ENCODE results near the gene MLXIPL.

MLXIPL gene

DNA sequence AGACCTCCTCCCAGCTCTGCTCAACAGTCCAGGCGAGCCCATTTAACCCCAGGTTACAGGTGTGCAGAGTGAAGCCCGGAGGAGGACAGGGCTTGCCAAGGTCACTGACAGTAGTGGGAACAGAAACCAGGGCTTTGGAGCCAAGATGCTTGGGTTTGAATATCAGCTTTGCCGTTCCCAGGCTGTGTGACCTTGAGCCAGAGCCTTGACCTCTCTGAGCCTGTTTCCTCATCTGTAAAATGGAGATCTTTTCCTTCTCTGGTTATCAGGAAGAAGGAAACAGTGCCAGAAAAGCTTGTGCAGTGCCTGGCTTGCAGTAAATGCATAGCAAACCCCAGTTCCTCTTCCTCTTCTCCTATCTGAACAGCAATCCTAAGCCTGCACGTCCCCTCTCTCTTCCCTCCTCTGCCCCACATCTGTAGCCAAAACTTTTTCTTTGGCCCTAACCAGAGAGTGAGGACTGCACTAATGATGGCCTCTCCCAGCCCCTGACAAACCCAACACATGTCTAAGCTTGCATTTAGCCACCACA lies 21.4 kb upstream of the MLXIPL start:
- POLR2A ChIA-PET: no interaction called here
- WGBS (ENCODE audit: insufficient coverage): 78% methylated on average over 3 of the region's 4 CpGs
- CTCF ChIA-PET: interaction anchor here (0.8 to 3.1 kb wide), 6 partner anchors 9 to 66 kb away, joined by 3 to 20 read pairs (median 4); no protein-coding TSS in a partner anchor
- Histone ChIP-seq H3K9me3 (ENCODE audit: control extremely low read depth in 1 of 5, control insufficient read depth in 4 of 5, insufficient read depth in 2 of 5, low read depth in 1 of 5, low read length in 4 of 5) (peaks cover 0 to 16% (median 9%) of the 10 kb centered on the region in 5 experiments), H3K36me3 (ENCODE audit: control insufficient read depth in 4 of 4, insufficient read depth in 4 of 4, low read length in 3 of 4) (no peaks in the 10 kb centered on the region), H3K4me3 (ENCODE audit: control insufficient read depth in 1 of 7, extremely low read depth in 1 of 7, insufficient read depth in 4 of 7, low read depth in 2 of 7, low read length in 6 of 7) (no peak overlapping the region), H3K4me1 (ENCODE audit: control extremely low read depth in 1 of 4, control insufficient read depth in 4 of 4, insufficient read depth in 4 of 4, low read length in 3 of 4) (peaks cover 0 to 13% (median 9%) of the 10 kb centered on the region in 4 experiments), H3K27ac (ENCODE audit: insufficient read depth in 1 of 2, low read depth in 1 of 2, low read length in 2 of 2, poor library complexity in 1 of 2, severe bottlenecking in 2 of 2) (no peak overlapping the region), H3K27me3 (replicated peaks in 2 of 5; ENCODE audit: control insufficient read depth in 4 of 5, insufficient read depth in 5 of 5, low read length in 4 of 5) (peaks cover 8 to 93% (median 17%) of the 10 kb centered on the region in 5 experiments)
- peak in 2 of 3 donors; percentile 26 to 29 for DNase-seq

DNA sequence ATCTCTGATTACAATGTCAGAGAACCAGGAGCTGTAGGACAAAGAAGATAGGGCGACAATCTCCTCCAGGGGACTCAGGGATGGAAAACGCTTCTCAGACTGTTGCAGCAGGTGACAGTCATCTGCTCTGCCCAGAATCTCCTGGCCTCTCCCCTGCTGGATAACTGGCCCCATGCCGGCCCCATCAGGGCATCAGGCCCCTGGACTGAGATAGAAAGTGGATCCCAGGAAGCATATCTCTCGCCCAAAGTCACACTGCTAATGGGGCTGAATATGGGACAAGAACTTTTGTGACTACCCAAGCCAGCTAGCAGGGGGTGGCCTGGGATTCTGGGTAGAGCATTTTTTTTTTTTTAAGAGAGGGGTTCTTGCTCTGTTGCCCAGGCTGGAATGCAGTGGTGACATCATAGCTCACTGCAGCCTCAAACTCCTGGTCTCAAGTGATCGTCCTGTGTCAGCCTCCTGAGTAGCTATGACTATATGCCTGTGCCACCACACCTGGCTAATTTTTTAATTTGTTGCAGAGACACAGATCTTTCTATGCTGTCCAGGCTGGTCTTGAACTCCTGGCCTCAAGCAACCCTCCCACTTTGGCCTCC lies 20.5 kb upstream of the MLXIPL start:
- DNase-seq: no peak
- Histone ChIP-seq H3K27ac (ENCODE audit: insufficient read depth in 1 of 2, low read depth in 1 of 2, low read length in 2 of 2, poor library complexity in 1 of 2, severe bottlenecking in 2 of 2) (no peak overlapping the region), H3K27me3 (replicated peaks in 2 of 5; ENCODE audit: control insufficient read depth in 4 of 5, insufficient read depth in 5 of 5, low read length in 4 of 5) (peaks cover 8 to 84% (median 16%) of the 10 kb centered on the region in 5 experiments), H3K36me3 (ENCODE audit: control insufficient read depth in 4 of 4, insufficient read depth in 4 of 4, low read length in 3 of 4) (no peaks in the 10 kb centered on the region), H3K4me3 (ENCODE audit: control insufficient read depth in 1 of 7, extremely low read depth in 1 of 7, insufficient read depth in 4 of 7, low read depth in 2 of 7, low read length in 6 of 7) (no peak overlapping the region), H3K4me1 (ENCODE audit: control extremely low read depth in 1 of 4, control insufficient read depth in 4 of 4, insufficient read depth in 4 of 4, low read length in 3 of 4) (peaks cover 0 to 10% (median 6%) of the 10 kb centered on the region in 4 experiments), H3K9me3 (ENCODE audit: control extremely low read depth in 1 of 5, control insufficient read depth in 4 of 5, insufficient read depth in 2 of 5, low read depth in 1 of 5, low read length in 4 of 5) (peaks cover 0 to 17% (median 9%) of the 10 kb centered on the region in 5 experiments)
- 68% methylated on average over 3 of the region's 5 CpGs for WGBS (ENCODE audit: insufficient coverage)
- POLR2A ChIA-PET: interaction anchor here (0.7 kb wide), 1 partner anchor 63 kb away, joined by 3 read pairs; no protein-coding TSS in a partner anchor
- CTCF ChIA-PET: interaction anchor here (1.1 to 3.1 kb wide), 2 partner anchors 16 to 81 kb away, joined by 3 to 20 read pairs; no protein-coding TSS in a partner anchor

DNA sequence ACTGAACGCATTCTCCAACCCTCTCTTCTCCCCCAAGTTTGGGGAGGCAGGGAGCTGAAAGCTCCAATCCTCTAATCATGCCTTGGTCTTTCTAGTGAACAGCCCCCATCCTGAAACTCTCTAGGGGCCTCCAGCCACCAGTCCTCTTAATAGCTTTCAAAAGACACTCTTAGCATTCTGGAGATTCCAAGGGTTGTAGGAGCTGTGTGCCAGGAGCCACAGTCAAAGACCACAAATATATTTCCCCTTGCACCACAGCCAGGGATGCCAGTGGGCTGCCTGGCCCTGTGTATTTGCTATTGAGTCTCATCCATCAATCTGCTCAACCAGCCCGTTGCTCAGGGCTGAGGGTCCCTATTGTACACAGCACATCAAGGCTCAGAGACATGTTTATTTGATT lies 18.5 kb upstream of the MLXIPL start:
- no peak overlapping the region for H3K27ac ChIP-seq (ENCODE audit: insufficient read depth in 1 of 2, low read depth in 1 of 2, low read length in 2 of 2, poor library complexity in 1 of 2, severe bottlenecking in 2 of 2)
- peaks cover 0 to 2% (median 2%) of the 10 kb centered on the region in 4 experiments for H3K4me1 ChIP-seq (ENCODE audit: control extremely low read depth in 1 of 4, control insufficient read depth in 4 of 4, insufficient read depth in 4 of 4, low read length in 3 of 4)
- no peak overlapping the region for H3K4me3 ChIP-seq (ENCODE audit: control insufficient read depth in 1 of 7, extremely low read depth in 1 of 7, insufficient read depth in 4 of 7, low read depth in 2 of 7, low read length in 6 of 7)
- peaks cover 0 to 17% (median 9%) of the 10 kb centered on the region in 5 experiments for H3K9me3 ChIP-seq (ENCODE audit: control extremely low read depth in 1 of 5, control insufficient read depth in 4 of 5, insufficient read depth in 2 of 5, low read depth in 1 of 5, low read length in 4 of 5)
- peaks cover 4 to 66% (median 16%) of the 10 kb centered on the region in 5 experiments for H3K27me3 ChIP-seq (replicated peaks in 2 of 5; ENCODE audit: control insufficient read depth in 4 of 5, insufficient read depth in 5 of 5, low read length in 4 of 5)
- CTCF ChIA-PET: interaction anchor here (1.0 to 1.7 kb wide), 3 partner anchors 9 to 14 kb away, joined by 3 to 8 read pairs (median 3); no protein-coding TSS in a partner anchor
- no peaks in the 10 kb centered on the region for H3K36me3 ChIP-seq (ENCODE audit: control insufficient read depth in 4 of 4, insufficient read depth in 4 of 4, low read length in 3 of 4)
- DNase-seq: no peak
- POLR2A ChIA-PET: no interaction called here
- 100% methylated on average over 1 of the region's 2 CpGs for WGBS (ENCODE audit: insufficient coverage)

DNA sequence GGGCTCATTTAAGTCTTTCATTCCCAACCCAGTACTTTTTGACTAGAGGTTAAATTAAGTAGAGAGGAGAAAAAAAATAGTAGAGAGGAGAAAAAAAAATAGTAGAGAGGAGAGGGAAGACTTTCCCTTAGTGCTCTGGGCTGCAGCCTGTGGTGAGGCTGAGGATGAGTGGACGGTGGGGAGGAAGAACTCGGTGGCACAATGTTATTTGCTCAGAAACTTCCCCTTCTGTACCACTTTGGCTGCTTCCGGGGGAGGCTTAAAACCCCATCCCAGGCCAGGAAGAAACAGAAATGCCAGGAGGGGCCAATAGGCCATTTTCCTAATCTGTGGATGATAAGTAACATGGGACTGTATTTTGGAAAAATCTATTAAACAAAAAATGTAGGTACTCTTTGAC lies 14.6 kb upstream of the MLXIPL start:
- H3K27me3 ChIP-seq (replicated peaks in 2 of 5; ENCODE audit: control insufficient read depth in 4 of 5, insufficient read depth in 5 of 5, low read length in 4 of 5): peaks cover 0 to 55% (median 4%) of the 10 kb centered on the region in 5 experiments
- WGBS (ENCODE audit: insufficient coverage): 0% methylated on average over 1 of the region's 3 CpGs

DNA sequence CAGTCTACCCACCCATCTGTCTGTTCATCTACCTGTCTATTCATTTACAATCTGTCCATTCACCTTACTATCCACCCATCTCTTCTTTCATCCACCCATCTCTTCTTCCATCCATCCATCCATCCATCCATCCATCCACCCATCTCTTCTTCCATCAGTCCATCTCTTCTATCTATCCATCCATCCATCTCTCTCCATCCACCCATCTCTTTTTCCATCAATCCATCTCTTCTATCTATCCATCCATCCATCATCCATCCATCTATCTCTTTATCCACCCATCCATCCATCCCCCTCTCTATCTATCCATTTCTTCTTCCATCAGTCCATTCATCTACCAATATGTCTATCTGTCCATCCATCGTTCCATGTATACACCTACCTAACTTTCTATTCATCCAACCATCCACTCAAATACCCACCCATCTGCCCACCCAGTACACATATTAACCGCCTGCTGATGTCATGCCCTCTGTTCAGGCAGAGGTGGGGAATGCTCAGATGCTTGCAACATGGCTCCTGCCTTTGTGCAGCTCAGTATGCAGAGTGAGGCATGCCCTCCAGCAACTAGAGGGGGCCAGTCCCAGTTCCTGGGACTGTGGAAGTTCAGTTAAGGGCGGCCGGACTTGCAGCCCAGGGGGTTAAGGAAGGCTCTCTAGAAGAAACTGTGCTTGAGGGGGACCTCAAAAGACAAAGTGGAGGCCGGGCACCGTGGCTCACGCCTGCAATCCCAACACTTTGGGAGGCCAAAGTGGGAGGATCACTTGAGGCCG lies 11.3 kb upstream of the MLXIPL start:
- ChIA-PET POLR2A (no interaction called here), CTCF (interaction anchor here (1.6 kb wide), 1 partner anchor 24 kb away, joined by 4 read pairs; no protein-coding TSS in a partner anchor)
- no peak overlapping the region for H3K27ac ChIP-seq (ENCODE audit: insufficient read depth in 1 of 2, low read depth in 1 of 2, low read length in 2 of 2, poor library complexity in 1 of 2, severe bottlenecking in 2 of 2)
- peaks cover 0 to under 1% (median 0%) of the 10 kb centered on the region in 5 experiments for H3K9me3 ChIP-seq (ENCODE audit: control extremely low read depth in 1 of 5, control insufficient read depth in 4 of 5, insufficient read depth in 2 of 5, low read depth in 1 of 5, low read length in 4 of 5)
- no peak for DNase-seq
- H3K4me1 ChIP-seq (ENCODE audit: control extremely low read depth in 1 of 4, control insufficient read depth in 4 of 4, insufficient read depth in 4 of 4, low read length in 3 of 4): peaks cover 0 to 6% (median 0%) of the 10 kb centered on the region in 4 experiments
- WGBS (ENCODE audit: insufficient coverage): 95% methylated on average over 8 of the region's 8 CpGs
- H3K36me3 ChIP-seq (ENCODE audit: control insufficient read depth in 4 of 4, insufficient read depth in 4 of 4, low read length in 3 of 4): no peaks in the 10 kb centered on the region
- H3K4me3 ChIP-seq (ENCODE audit: control insufficient read depth in 1 of 7, extremely low read depth in 1 of 7, insufficient read depth in 4 of 7, low read depth in 2 of 7, low read length in 6 of 7): no peak overlapping the region
- H3K27me3 ChIP-seq (replicated peaks in 2 of 5; ENCODE audit: control insufficient read depth in 4 of 5, insufficient read depth in 5 of 5, low read length in 4 of 5): peaks cover 0 to 50% (median 8%) of the 10 kb centered on the region in 5 experiments

More for the DNA sequence above, 14.6 kb upstream of the MLXIPL start:
- H3K9me3 ChIP-seq (ENCODE audit: control extremely low read depth in 1 of 5, control insufficient read depth in 4 of 5, insufficient read depth in 2 of 5, low read depth in 1 of 5, low read length in 4 of 5): peaks cover 0 to 17% (median 9%) of the 10 kb centered on the region in 5 experiments
- H3K27ac ChIP-seq (ENCODE audit: insufficient read depth in 1 of 2, low read depth in 1 of 2, low read length in 2 of 2, poor library complexity in 1 of 2, severe bottlenecking in 2 of 2): no peak overlapping the region
- CTCF ChIA-PET: interaction anchor here (1.1 kb wide), 1 partner anchor 32 kb away, joined by 5 read pairs; no protein-coding TSS in a partner anchor
- no peaks in the 10 kb centered on the region for H3K36me3 ChIP-seq (ENCODE audit: control insufficient read depth in 4 of 4, insufficient read depth in 4 of 4, low read length in 3 of 4)
- POLR2A ChIA-PET: no interaction called here
- no peak for DNase-seq
- peaks cover 0 to 6% (median 0%) of the 10 kb centered on the region in 4 experiments for H3K4me1 ChIP-seq (ENCODE audit: control extremely low read depth in 1 of 4, control insufficient read depth in 4 of 4, insufficient read depth in 4 of 4, low read length in 3 of 4)
- no peak overlapping the region for H3K4me3 ChIP-seq (ENCODE audit: control insufficient read depth in 1 of 7, extremely low read depth in 1 of 7, insufficient read depth in 4 of 7, low read depth in 2 of 7, low read length in 6 of 7)

DNA sequence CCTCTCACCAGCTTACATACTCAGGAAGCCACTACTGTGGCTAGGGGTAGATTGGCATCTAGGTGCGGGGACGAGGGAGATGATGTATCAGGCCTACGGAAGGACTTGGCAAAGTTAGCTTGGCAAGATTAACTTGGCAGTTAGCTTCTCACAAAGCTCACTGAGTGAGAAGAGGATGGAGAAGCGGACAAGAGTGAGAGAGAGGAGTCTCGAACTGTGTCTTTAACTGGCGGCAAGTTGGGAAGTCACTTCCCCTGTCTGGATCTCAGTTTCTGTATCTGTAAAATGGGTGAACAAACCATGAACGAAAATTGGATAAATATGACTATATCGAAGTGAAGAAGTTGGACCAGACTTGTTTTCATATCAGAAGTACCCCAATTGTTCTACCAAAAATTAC lies 9.5 kb upstream of the MLXIPL start:
- Histone ChIP-seq H3K27ac (ENCODE audit: insufficient read depth in 1 of 2, low read depth in 1 of 2, low read length in 2 of 2, poor library complexity in 1 of 2, severe bottlenecking in 2 of 2) (no peak overlapping the region), H3K4me1 (ENCODE audit: control extremely low read depth in 1 of 4, control insufficient read depth in 4 of 4, insufficient read depth in 4 of 4, low read length in 3 of 4) (peaks cover 0 to 4% (median 0%) of the 10 kb centered on the region in 4 experiments), H3K9me3 (ENCODE audit: control extremely low read depth in 1 of 5, control insufficient read depth in 4 of 5, insufficient read depth in 2 of 5, low read depth in 1 of 5, low read length in 4 of 5) (no peaks in the 10 kb centered on the region), H3K27me3 (replicated peaks in 2 of 5; ENCODE audit: control insufficient read depth in 4 of 5, insufficient read depth in 5 of 5, low read length in 4 of 5) (peaks cover 0 to 56% (median 12%) of the 10 kb centered on the region in 5 experiments), H3K4me3 (ENCODE audit: control insufficient read depth in 1 of 7, extremely low read depth in 1 of 7, insufficient read depth in 4 of 7, low read depth in 2 of 7, low read length in 6 of 7) (no peak overlapping the region), H3K36me3 (ENCODE audit: control insufficient read depth in 4 of 4, insufficient read depth in 4 of 4, low read length in 3 of 4) (no peaks in the 10 kb centered on the region)
- no peak for DNase-seq
- CTCF ChIA-PET: interaction anchor here (0.6 to 1.5 kb wide), 3 partner anchors 9 to 182 kb away, joined by 3 to 4 read pairs (median 3); no protein-coding TSS in a partner anchor
- POLR2A ChIA-PET: no interaction called here
- WGBS (ENCODE audit: insufficient coverage): 91% methylated on average over 7 of the region's 8 CpGs

All from common myeloid progenitor, CD34-positive (primary cell).